Liver (tissue), 3 donors: ENCODE data around the gene FOXK1.

Experiments
- EGR1 ChIP-seq, 2 donors: IDR thresholded peaks; 2 replicates each; pipeline ENCODE4 v1.6.1; 2016 to 2018; ENCODE audit warnings: antibody characterized with exemption in 2 of 2, low read depth in 2 of 2
- JUND ChIP-seq, 2 donors: IDR thresholded peaks; 2 replicates each; pipeline ENCODE4 v1.6.1; 2016; ENCODE audit warnings: antibody characterized with exemption in 2 of 2
- NR2F2 ChIP-seq: IDR thresholded peaks from 2 replicates; pipeline ENCODE4 v1.6.1; 2016; ENCODE audit warnings: antibody characterized with exemption
- RAD21 ChIP-seq, 2 donors: IDR thresholded peaks; 2 replicates each; pipeline ENCODE4 v1.6.1; 2016; ENCODE audit warnings: antibody characterized with exemption in 2 of 2, mild to moderate bottlenecking in 2 of 2
- TF ChIP-seq, protein P1 (sequence below): IDR thresholded peaks from 2 replicates; pipeline ENCODE4 v1.6.1; 2016; ENCODE audit warnings: antibody characterized with exemption, mild to moderate bottlenecking
- TF ChIP-seq, protein P2 (sequence below): fragments of 150-350 bp; IDR thresholded peaks from 2 replicates; pipeline ENCODE4 v1.5.1; 2017; ENCODE audit warnings: improper control_type of control experiment, low read depth, low read length; ENCODE audit not compliant: missing input control
- TF ChIP-seq, protein P3 (sequence below): IDR thresholded peaks from 2 replicates; pipeline ENCODE4 v1.6.1; 2016; ENCODE audit warnings: antibody characterized with exemption
- donor health status: healthy.
- donor health status: healthy.

DNA sequence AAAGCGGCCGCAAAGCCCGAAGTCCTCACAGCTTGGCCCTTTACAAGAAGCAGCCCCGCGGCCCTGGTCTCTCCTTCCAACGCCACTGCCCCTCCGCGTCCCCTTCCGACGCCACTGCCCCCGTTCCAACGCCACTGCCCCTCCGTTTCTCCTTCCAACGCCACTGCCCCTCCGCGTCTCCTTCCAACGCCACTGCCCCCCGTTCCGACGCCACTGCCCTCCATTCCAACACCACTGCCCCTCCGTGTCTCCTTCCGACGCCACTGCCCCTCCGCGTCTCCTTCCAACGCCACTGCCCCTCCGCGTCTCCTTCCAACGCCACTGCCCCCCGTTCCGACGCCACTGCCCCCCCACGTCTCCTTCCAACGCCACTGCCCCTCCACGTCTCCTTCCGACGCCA is 126.5 kb downstream of the FOXK1 start:
- TF ChIP-seq, protein P1, sequence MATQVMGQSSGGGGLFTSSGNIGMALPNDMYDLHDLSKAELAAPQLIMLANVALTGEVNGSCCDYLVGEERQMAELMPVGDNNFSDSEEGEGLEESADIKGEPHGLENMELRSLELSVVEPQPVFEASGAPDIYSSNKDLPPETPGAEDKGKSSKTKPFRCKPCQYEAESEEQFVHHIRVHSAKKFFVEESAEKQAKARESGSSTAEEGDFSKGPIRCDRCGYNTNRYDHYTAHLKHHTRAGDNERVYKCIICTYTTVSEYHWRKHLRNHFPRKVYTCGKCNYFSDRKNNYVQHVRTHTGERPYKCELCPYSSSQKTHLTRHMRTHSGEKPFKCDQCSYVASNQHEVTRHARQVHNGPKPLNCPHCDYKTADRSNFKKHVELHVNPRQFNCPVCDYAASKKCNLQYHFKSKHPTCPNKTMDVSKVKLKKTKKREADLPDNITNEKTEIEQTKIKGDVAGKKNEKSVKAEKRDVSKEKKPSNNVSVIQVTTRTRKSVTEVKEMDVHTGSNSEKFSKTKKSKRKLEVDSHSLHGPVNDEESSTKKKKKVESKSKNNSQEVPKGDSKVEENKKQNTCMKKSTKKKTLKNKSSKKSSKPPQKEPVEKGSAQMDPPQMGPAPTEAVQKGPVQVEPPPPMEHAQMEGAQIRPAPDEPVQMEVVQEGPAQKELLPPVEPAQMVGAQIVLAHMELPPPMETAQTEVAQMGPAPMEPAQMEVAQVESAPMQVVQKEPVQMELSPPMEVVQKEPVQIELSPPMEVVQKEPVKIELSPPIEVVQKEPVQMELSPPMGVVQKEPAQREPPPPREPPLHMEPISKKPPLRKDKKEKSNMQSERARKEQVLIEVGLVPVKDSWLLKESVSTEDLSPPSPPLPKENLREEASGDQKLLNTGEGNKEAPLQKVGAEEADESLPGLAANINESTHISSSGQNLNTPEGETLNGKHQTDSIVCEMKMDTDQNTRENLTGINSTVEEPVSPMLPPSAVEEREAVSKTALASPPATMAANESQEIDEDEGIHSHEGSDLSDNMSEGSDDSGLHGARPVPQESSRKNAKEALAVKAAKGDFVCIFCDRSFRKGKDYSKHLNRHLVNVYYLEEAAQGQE = no peak
- TF ChIP-seq RAD21 (IDR thresholded peaks at IDR 0.05) (no peak), NR2F2 (no peak), JUND (IDR thresholded peaks at IDR 0.05) (no peak), EGR1 (IDR thresholded peaks at IDR 0.05; ENCODE audit: low read depth in 2 of 2) (no peak)
- TF ChIP-seq, protein P2, sequence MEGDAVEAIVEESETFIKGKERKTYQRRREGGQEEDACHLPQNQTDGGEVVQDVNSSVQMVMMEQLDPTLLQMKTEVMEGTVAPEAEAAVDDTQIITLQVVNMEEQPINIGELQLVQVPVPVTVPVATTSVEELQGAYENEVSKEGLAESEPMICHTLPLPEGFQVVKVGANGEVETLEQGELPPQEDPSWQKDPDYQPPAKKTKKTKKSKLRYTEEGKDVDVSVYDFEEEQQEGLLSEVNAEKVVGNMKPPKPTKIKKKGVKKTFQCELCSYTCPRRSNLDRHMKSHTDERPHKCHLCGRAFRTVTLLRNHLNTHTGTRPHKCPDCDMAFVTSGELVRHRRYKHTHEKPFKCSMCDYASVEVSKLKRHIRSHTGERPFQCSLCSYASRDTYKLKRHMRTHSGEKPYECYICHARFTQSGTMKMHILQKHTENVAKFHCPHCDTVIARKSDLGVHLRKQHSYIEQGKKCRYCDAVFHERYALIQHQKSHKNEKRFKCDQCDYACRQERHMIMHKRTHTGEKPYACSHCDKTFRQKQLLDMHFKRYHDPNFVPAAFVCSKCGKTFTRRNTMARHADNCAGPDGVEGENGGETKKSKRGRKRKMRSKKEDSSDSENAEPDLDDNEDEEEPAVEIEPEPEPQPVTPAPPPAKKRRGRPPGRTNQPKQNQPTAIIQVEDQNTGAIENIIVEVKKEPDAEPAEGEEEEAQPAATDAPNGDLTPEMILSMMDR = no peak
- TF ChIP-seq, protein P3, sequence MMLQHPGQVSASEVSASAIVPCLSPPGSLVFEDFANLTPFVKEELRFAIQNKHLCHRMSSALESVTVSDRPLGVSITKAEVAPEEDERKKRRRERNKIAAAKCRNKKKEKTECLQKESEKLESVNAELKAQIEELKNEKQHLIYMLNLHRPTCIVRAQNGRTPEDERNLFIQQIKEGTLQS = no peak
